NCI-H345 treated with DMSO at 0.1 percent for 48 hours (cell line): Measurements from ENCODE around the gene CCZ1B.
"Not testable (repeated sequence)": the region's sequence is repeated elsewhere in the genome, so short reads cannot be mapped to it uniquely, and the experiment has no call there.

Experiments
- DNase-seq: peaks from one replicate; lab custom pipeline; 2025; ENCODE audit not compliant: unreplicated experiment; lab: John Stamatoyannopoulos, UW

Gene CCZ1B

GRCh38 chr7:6749335-6749734, 76.7 kb downstream of the CCZ1B start:
- DNase-seq: not testable (repeated sequence)
